Glutamatergic neuron (in vitro differentiated cells): ENCODE measurements around the gene SLC38A8. TPM values are rescaled to one million over a fixed set of nuclear protein-coding genes. Genes with fewer than 3 reads are reported as not detected.

Source experiments
- DNase-seq: peaks from one replicate; pipeline ENCODE4 v3.0.0; 2022
- H3K27ac Mint-ChIP-seq: one replicate; pipeline ENCODE4 v1.8.0; 2020; ENCODE audit warnings: mild to moderate bottlenecking, mixed read lengths, inconsistent platforms; ENCODE audit not compliant: unreplicated experiment
- H3K27me3 Mint-ChIP-seq: one replicate; pipeline ENCODE4 v1.8.0; 2020; ENCODE audit warnings: mild to moderate bottlenecking, moderate library complexity, mixed read lengths, inconsistent platforms; ENCODE audit not compliant: unreplicated experiment
- H3K36me3 Mint-ChIP-seq: one replicate; pipeline ENCODE4 v1.8.0; 2020; ENCODE audit warnings: mild to moderate bottlenecking, mixed read lengths, inconsistent platforms; ENCODE audit not compliant: unreplicated experiment
- H3K4me1 Mint-ChIP-seq: one replicate; pipeline ENCODE4 v1.8.0; 2020; ENCODE audit warnings: mild to moderate bottlenecking, low read depth, mixed read lengths, inconsistent platforms; ENCODE audit not compliant: unreplicated experiment
- H3K4me3 Mint-ChIP-seq: one replicate; pipeline ENCODE4 v1.8.0; 2020; ENCODE audit warnings: mild to moderate bottlenecking, mixed read lengths, inconsistent platforms; ENCODE audit not compliant: unreplicated experiment
- H3K9me3 Mint-ChIP-seq: one replicate; pipeline ENCODE4 v1.8.0; 2020; ENCODE audit warnings: mild to moderate bottlenecking, moderate library complexity, mixed read lengths, inconsistent platforms; ENCODE audit not compliant: unreplicated experiment
- CTCF ChIP-seq: fragments of 200-600 bp; sonication (generic); IDR thresholded peaks from one replicate; pipeline ENCODE4 v1.5.0; 2021; ENCODE audit not compliant: partially characterized antibody, unreplicated experiment
- total RNA-seq: library from RNA; stranded (reverse); fragmentation: NEBNext Ultra II Directional; extraction: Animal tissue kit (Norgen Biotek cat#: 25700); gene quantifications from one replicate; pipeline ENCODE4 v1.2.1, GENCODE V29; 2021; ENCODE audit not compliant: unreplicated experiment

The SLC38A8 gene
- total RNA-seq, 1 donor from 2014 or later: not detected

- Mint-ChIP-seq H3K4me3 (no peak overlapping the region), H3K27me3 (peaks cover 7% of the 10 kb centered on the region), H3K27ac (no peak overlapping the region), H3K4me1 (peaks cover 2% of the 10 kb centered on the region), H3K9me3 (peaks cover 6% of the 10 kb centered on the region), H3K36me3 (no peaks in the 10 kb centered on the region)
- no peak for DNase-seq
- no peak for TF ChIP-seq CTCF
Observed at GRCh38 chr16:83964684-83965443, 77.7 kb downstream of the SLC38A8 start.

DNA sequence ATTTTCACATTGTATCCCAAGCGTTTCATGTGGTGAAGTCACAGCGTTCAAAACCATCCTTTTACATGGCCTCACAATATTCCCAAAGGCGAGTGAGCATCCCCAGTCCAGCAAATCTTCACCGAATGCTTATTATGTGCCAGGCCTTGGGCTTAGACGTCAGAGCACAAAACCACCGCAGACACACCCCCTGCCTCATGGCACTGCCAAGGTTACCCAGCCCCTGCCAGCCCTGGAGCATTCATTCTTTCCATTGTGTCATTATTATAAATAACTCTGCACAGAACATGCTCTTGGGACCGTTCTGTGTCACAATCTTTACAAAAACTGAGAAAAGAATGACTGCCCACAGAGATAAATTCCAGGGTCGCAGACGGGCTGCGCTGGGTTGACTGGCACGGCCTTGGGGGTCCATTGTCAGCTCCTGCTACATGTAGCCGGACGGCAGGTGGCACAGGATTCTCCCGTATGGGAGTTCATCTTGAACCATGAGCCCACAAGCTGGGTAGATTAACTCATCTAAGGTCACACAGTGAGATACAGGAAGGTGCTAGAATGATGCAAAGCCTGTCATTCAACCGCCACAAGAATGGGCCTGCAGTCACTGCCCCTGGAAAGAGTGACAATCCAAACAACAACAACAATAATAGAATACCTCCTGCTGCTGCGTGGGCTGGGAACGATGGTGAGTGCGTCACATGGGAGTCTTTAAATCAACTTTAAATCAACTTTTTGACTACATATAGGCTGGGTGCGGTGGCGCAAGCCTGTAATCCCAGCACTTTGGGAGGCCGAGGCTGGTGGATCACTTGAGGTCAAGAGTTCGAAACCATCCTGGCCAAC, 79.1 kb downstream of the SLC38A8 start:
- H3K27ac Mint-ChIP-seq: no peak overlapping the region
- TF ChIP-seq CTCF: no peak
- H3K4me1 Mint-ChIP-seq: peaks cover under 1% of the 10 kb centered on the region
- DNase-seq: no peak
- H3K36me3 Mint-ChIP-seq: no peaks in the 10 kb centered on the region
- peaks cover 5% of the 10 kb centered on the region for H3K9me3 Mint-ChIP-seq
- H3K4me3 Mint-ChIP-seq: no peak overlapping the region
- H3K27me3 Mint-ChIP-seq: peaks cover 4% of the 10 kb centered on the region

GRCh38 chr16:83961591-83961990, 81.0 kb downstream of the SLC38A8 start:
- Mint-ChIP-seq H3K4me1 (peaks cover 3% of the 10 kb centered on the region), H3K36me3 (no peaks in the 10 kb centered on the region), H3K27me3 (peaks cover 3% of the 10 kb centered on the region), H3K4me3 (no peak overlapping the region), H3K9me3 (peaks cover 2% of the 10 kb centered on the region), H3K27ac (no peak overlapping the region)
- TF ChIP-seq CTCF: no peak
- no peak for DNase-seq

DNA sequence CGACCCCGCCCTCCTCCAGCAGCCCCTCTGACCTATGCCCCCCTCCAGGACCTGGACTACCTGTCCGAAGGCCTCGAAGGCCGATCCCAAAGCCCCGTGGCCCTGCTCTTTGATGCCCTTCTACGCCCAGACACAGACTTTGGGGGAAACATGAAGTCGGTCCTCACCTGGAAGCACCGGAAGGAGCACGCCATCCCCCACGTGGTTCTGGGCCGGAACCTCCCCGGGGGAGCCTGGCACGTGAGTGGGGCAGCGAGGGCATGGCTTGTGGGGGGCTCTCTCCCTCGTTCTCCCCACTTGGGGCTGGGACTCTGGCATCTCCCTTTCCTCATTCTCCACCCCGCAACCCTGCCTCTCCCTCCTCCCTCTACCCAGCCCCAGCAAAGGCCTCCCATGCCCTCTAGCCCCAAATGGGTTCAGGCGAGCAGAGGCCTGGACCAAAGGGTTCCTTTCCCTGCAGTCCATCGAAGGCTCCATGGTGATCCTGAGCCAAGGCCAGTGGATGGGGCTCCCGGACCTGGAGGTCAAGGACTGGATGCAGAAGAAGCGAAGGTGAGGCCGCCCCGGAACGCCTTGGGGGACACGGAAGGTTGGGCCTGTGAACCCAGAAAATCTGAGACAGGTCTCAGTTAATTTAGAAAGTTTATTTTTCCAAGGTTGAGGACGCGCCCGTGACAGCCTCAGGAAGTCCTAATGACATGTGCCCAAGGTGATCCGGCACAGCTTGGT, 81.9 kb downstream of the SLC38A8 start:
- Mint-ChIP-seq H3K9me3 (peaks cover 2% of the 10 kb centered on the region), H3K4me3 (no peak overlapping the region), H3K4me1 (peaks cover 3% of the 10 kb centered on the region), H3K27me3 (peaks cover 2% of the 10 kb centered on the region), H3K36me3 (no peaks in the 10 kb centered on the region), H3K27ac (no peak overlapping the region)
- TF ChIP-seq CTCF: no peak
- no peak for DNase-seq

Other genes starting within 250 kb of the SLC38A8 start
- gene HSBP1, start 234.8 kb downstream of the SLC38A8 start, total RNA-seq: 218 TPM
- 9.5 TPM for gene MLYCD, start 143.7 kb downstream of the SLC38A8 start, total RNA-seq
- not detected for gene OSGIN1, start 89.6 kb downstream of the SLC38A8 start, total RNA-seq
- gene NECAB2, start 74.6 kb downstream of the SLC38A8 start, total RNA-seq: 112 TPM
- gene MBTPS1, start 74.1 kb upstream of the SLC38A8 start, total RNA-seq: 105 TPM
- 81.7 TPM for gene HSDL1, start 102.4 kb upstream of the SLC38A8 start, total RNA-seq
- gene DNAAF1, start 102.5 kb upstream of the SLC38A8 start, total RNA-seq: 0.56 TPM
- gene TAF1C, start 144.3 kb upstream of the SLC38A8 start, total RNA-seq: 74.7 TPM
- not detected for gene ADAD2, start 148.4 kb upstream of the SLC38A8 start, total RNA-seq
- not detected for gene KCNG4, start 197.2 kb upstream of the SLC38A8 start, total RNA-seq